UCSD-AML1 (cell line): Measurements from ENCODE around the gene GALNT11.

Experiments used
- DNase-seq: peaks from one replicate; lab custom pipeline; 2025; ENCODE audit not compliant: unreplicated experiment; lab: John Stamatoyannopoulos, UW

The GALNT11 gene

DNA sequence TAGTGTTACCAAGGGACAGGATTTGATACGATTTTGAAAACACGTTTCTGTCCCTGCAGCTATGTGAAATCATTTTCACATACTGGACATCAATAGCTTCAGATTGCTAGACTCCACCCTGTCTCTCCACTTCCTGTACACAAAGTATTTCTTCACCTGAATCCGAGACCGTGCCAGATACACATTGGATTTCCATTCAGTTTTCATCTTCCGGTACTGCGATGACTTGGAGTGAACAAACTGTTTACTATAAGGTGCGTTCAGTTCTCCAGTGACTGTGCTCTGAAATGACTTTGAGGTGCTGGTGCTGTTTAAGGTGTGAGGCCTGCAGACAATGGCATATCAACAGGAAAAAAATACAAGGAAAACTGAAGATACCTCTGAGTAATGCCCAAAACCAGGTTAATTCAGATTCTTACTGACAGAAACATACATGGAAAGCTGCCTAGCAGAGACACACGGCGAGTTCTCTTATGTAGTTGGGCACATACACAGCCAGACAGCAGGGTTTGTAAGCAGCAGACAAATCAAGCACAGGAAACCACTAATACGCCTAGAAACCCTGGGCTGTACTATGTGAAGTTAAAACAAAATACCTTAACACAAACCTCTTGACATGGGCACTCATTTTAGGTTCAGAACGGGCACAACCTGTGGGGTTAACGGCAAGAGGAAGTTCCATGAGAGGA lies 119.2 kb downstream of the GALNT11 start:
- DNase-seq: no peak

DNA sequence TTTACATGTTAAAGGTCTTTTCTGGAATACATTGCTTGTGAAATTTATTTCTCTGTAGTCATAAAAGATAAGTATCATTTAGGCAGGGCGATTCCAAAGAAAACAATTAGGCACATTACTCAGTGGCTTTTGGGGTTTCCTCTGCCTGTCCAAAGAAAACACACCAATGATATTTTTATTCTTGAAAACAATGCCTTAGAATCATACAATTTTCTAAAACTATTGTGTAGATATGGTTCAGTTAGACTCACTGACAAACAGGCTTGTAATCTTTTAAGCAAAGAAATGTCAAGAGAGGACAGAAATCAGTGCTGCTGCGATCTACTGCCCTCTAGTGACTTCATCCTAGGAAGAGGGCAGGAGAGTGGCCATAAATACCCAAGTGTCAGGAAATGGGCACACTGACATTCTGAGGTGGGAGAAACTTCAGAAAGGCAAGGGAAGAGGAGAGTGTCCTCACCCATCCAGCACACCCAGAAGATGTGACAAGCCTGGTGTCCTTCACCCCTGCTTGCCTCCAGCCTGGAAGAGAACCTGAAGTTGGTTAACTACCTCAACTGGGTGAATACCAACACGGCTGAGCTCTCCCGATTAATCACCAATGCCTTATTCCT lies 120.5 kb downstream of the GALNT11 start:
- peak; percentile 8 for DNase-seq

DNA sequence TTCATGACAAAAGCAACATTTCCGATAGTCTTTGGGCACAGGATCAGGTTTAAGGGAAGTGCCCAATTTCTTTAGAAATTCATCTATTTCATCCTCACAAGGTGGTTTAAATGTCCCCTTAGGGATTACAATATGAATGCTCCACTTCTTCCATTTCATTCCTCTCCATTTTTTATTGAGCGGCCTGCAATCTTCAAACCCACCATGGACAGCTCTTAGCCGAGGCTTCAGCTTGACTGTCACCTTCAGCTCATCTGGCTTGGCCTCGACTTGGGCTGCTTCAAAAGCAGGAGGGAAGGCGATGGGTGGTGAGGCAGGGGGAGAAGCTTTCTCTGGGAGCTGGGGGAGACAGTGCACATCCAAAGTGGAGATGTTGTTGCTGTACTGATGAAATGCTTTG lies 123.2 kb downstream of the GALNT11 start:
- no peak for DNase-seq

DNA sequence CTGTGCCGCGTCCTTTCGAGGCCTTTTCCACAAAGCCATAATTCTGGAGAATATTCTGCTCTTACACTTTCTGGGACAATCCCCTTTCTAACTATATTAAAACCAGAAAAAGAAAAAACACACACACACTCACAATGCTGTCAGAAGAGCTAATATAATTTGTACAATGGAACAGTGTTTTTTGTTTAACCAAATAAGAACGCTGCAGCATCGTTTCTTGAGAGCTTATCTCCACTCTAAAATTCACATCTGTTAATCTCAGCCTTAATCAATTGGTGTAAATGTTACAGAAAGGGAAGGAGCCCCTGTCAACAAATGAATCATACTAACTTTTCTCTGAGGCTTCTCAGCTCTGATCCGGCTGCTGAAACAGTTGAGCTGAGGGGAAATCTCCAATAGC lies 123.9 kb downstream of the GALNT11 start:
- no peak for DNase-seq

DNA sequence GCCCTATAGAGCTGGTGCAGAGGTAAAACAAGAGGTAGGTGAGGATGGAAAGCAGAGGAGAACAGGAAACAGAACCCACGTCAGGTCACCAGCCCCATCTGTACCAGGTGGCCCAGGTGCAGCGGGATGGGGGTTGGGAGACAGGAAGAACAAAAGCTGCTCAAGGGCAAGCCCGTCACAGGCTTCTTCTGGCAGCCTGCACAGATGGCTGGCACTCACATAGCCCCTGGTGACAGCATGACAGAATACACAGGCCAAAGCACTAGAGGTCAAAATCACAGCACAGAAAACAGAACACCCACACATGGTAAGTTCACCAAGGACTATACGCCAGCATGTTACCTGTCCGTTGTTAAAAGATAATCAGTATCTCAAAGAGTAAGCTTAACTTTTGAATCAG lies 126.8 kb downstream of the GALNT11 start:
- no peak for DNase-seq

GRCh38 chr7:152158801-152159587 lies 133.5 kb downstream of the GALNT11 start:
- DNase-seq: no peak

DNA sequence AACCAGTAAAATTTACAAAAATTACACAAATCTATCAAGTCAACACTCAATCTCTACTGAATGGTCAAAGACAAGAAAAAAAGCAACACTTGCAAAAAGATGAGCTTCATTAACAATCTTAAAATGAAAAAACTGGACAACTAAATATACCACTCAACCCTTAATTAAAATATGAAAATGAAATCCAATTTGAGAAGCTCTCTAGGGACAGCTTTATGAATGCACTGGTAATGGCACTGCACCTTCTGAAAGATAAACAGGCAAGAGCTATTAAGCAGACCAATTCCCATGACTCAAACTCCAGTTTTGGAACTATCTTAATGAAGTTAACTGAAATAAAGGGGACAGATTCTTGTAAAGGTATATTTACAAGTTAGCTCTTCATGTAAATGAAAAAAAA lies 135.7 kb downstream of the GALNT11 start:
- DNase-seq: no peak

DNA sequence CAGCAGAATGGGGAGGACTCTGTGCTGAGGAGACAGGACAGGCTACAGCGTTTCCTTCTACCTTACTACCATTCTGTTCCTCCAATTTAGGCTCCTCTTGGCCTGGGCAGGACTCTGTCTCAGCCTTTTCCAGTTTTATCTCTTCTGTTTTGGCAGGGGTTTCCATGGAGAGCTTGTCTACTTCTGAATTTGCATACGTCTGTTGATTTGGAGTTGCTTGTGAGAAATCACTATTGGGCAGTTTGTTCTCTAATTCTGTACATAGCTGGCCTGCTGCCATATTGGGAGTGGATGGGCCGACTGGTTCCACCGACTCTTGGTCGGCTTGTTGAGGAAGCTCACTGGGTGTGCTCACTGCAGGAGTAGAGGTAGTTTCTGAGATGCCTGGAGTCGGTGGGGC lies 136.8 kb downstream of the GALNT11 start:
- no peak for DNase-seq
